LNCaP clone FGC (cell line): ENCODE data around the gene KCNQ1.

Source experiments
- DNase-seq: peaks from one replicate; pipeline ENCODE4 v3.0.0-alpha.2; 2011; ENCODE audit warnings: low read depth
- H3K4me3 ChIP-seq: 2 replicates; pipeline ENCODE4 v1.5.1; 2011; ENCODE audit warnings: mild to moderate bottlenecking, low read depth, low read length, control low read depth
- TF ChIP-seq, protein P1 (sequence below): IDR thresholded peaks from 2 replicates; pipeline ENCODE4 v1.5.1; 2012; ENCODE audit warnings: mild to moderate bottlenecking; ENCODE audit not compliant: control insufficient read depth, insufficient read depth; ENCODE audit errors: extremely low read depth

KCNQ1 gene

GRCh38 chr11:2599561-2600189, 154.9 kb downstream of the KCNQ1 start:
- DNase-seq: no peak
- TF ChIP-seq, protein P1, sequence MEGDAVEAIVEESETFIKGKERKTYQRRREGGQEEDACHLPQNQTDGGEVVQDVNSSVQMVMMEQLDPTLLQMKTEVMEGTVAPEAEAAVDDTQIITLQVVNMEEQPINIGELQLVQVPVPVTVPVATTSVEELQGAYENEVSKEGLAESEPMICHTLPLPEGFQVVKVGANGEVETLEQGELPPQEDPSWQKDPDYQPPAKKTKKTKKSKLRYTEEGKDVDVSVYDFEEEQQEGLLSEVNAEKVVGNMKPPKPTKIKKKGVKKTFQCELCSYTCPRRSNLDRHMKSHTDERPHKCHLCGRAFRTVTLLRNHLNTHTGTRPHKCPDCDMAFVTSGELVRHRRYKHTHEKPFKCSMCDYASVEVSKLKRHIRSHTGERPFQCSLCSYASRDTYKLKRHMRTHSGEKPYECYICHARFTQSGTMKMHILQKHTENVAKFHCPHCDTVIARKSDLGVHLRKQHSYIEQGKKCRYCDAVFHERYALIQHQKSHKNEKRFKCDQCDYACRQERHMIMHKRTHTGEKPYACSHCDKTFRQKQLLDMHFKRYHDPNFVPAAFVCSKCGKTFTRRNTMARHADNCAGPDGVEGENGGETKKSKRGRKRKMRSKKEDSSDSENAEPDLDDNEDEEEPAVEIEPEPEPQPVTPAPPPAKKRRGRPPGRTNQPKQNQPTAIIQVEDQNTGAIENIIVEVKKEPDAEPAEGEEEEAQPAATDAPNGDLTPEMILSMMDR: no peak
- no peak overlapping the region for H3K4me3 ChIP-seq

DNA sequence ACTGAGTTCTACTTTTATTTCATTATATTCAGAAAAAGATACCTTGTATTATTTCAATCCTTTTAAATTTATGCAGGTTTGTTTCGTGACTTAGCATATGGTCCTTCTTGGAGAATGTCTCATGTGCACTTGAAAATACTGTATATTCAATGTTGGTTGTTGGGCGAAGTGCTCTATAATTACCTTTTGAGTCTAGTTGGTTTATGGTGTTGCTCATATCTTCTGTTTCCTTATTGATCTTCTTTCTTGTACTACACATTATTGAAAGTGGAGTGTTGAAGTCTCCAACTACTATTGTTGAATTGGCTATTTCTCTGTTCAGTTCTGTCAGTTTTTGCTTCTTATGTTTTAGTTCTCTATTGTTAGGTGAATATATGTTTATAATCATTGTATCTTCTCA, 164.5 kb downstream of the KCNQ1 start:
- TF ChIP-seq, protein P1: no peak
- no peak for DNase-seq
- no peak overlapping the region for H3K4me3 ChIP-seq

DNA sequence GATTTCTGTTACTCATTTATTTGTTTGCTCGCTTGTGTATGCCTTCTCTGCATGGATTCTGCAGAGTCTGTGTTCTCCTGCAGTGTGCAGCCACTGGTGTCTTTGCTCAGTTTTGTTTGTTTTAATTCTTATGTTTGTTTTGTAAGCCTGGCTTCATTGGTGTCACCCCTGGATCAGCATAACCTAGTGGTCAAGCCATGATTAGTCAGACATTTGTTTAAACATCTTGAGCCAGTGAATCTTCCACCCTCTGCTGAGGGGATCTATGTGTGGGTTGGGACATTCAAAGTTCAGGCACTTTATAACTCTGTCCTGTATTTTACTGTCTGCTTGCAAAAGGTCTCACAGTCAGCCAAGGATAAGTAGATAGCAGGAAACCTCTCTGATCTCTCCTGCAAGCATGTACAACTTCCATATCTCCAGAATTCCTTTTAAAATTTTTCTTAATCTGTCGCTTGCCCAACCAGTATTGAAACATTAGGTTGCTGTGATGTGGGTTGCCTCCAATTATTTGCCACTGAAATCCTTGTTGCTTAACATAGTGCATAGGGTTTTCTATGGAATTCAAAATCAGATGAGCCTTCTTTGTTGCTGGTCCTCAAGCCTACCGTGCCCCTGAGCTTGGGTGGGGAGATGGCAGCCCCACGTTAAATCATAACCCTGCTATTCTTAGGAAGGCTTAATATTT, 168.2 kb downstream of the KCNQ1 start:
- peak; percentile 67 for DNase-seq
- H3K4me3 ChIP-seq: no peak overlapping the region
- TF ChIP-seq, protein P1: peak; percentile 30; the same call in 1 of the 2 replicates

DNA sequence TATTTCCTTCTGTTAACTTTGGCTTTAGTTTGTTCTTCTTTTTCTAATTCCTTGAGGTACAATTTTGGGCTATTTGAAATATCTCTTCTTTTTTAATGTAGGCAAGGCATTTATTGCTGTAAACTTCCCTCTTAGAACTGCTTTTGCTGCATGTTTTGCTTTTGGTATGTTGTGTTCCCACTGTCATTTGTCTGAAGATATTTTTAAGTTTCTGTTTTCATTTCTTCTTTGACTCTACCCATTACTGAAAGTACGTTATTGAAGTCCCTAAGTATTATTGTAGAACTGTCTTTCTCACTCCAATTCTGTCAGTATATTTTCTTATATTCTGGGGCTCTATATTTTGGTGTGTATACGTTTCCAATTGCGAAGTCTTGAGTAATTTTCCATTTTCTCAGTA, 177.1 kb downstream of the KCNQ1 start:
- TF ChIP-seq, protein P1: no peak
- no peak for DNase-seq
- no peak overlapping the region for H3K4me3 ChIP-seq

DNA sequence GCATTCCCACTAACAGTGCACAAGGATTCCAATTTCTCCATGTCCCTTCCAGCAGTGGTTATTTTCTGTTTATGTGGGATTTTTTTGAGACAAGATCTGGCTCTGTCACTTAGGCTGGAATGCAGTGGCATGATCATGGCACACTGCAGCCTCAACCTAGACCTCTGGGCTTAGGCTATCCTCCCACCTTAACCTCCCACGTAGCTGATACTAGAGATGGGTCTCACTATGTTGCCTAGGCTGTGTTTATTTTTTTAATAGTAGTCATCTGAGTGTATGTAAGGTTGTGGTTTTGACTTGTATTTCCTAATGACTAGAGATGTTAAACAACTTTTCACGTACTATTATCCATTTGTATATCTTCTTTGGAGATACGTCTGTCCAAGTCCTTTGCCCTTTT, 180.4 kb downstream of the KCNQ1 start:
- no peak for DNase-seq
- TF ChIP-seq, protein P1: no peak
- H3K4me3 ChIP-seq: no peak overlapping the region

GRCh38 chr11:2630679-2631078, 185.9 kb downstream of the KCNQ1 start:
- H3K4me3 ChIP-seq: no peak overlapping the region
- DNase-seq: no peak
- TF ChIP-seq, protein P1: no peak
